Measurements from ENCODE around the gene SNRNP25.

- no peak for TF ChIP-seq CTCF (IDR thresholded peaks at IDR 0.05; ENCODE audit: extremely low read depth in 1 of 2, insufficient read depth in 1 of 2, low read depth in 1 of 2, low read length in 2 of 2)
- no peak for TF ChIP-seq MYC (IDR thresholded peaks at IDR 0.05; ENCODE audit: low read depth, low read length)
- TF ChIP-seq POLR2AphosphoS5 (IDR thresholded peaks at IDR 0.05; ENCODE audit: insufficient read depth, low read depth, low read length) = no peak
- TF ChIP-seq MAX (IDR thresholded peaks at IDR 0.05; ENCODE audit: insufficient read depth, insufficient read length) = no peak
- no peak for TF ChIP-seq EZH2 (IDR thresholded peaks at IDR 0.05; ENCODE audit: borderline replicate concordance, low read depth, low read length, severe bottlenecking)
- TF ChIP-seq POLR2A (IDR thresholded peaks at IDR 0.05; ENCODE audit: low read depth, low read length) = no peak
- TF ChIP-seq JUN (IDR thresholded peaks at IDR 0.05; ENCODE audit: borderline replicate concordance, insufficient read depth, insufficient read length, low read depth) = no peak
- no peak for TF ChIP-seq FOS (IDR thresholded peaks at IDR 0.05; ENCODE audit: borderline replicate concordance, insufficient read depth, low read length)
- TF ChIP-seq GATA2 (IDR thresholded peaks at IDR 0.05; ENCODE audit: insufficient read depth, insufficient read length, low read depth, low read length) = no peak
Measured at GRCh38 chr16:61879-62281, 8.3 kb downstream of the SNRNP25 start.
